NCI-H1694 treated with DMSO at 0.1 percent for 48 hours (cell line): ENCODE data around the gene CCDC141.

Source experiments
- DNase-seq: peaks from one replicate; lab custom pipeline; 2025; lab: John Stamatoyannopoulos, UW

Gene CCDC141

GRCh38 chr2:178829299-178829960 lies 220.5 kb downstream of the CCDC141 start:
- DNase-seq: peak; percentile 50

GRCh38 chr2:178828486-178828881 lies 221.5 kb downstream of the CCDC141 start:
- peak; percentile 33 for DNase-seq

GRCh38 chr2:178827739-178828485 lies 222.0 kb downstream of the CCDC141 start:
- no peak for DNase-seq

- no peak for DNase-seq
These were observed 222.8 kb downstream of the CCDC141 start for GRCh38 chr2:178827111-178827510.

- no peak for DNase-seq
These were observed 224.8 kb downstream of the CCDC141 start for GRCh38 chr2:178825183-178825582.

GRCh38 chr2:178824181-178824580 lies 225.8 kb downstream of the CCDC141 start:
- no peak for DNase-seq

- no peak for DNase-seq
These were observed 229.9 kb downstream of the CCDC141 start for GRCh38 chr2:178819992-178820391.

GRCh38 chr2:178819147-178819875 lies 230.6 kb downstream of the CCDC141 start:
- no peak for DNase-seq

- no peak for DNase-seq
These were observed 238.0 kb downstream of the CCDC141 start for GRCh38 chr2:178811901-178812300.

GRCh38 chr2:178811045-178811444 lies 238.9 kb downstream of the CCDC141 start:
- no peak for DNase-seq

GRCh38 chr2:178810422-178810821 lies 239.5 kb downstream of the CCDC141 start:
- no peak for DNase-seq

- DNase-seq: no peak
These were observed 242.5 kb downstream of the CCDC141 start, which contains the start of gene TTN for GRCh38 chr2:178807227-178808008. Gene TTN (minus strand): TSS chr2:178807423. CDS start chr2:178804642, 2,781 bp downstream.

GRCh38 chr2:178806543-178806942 lies 243.4 kb downstream of the CCDC141 start:
- DNase-seq: no peak

GRCh38 chr2:178805457-178805856 lies 244.5 kb downstream of the CCDC141 start:
- DNase-seq: no peak

GRCh38 chr2:178804791-178805190 lies 245.1 kb downstream of the CCDC141 start:
- no peak for DNase-seq

GRCh38 chr2:178800510-178800909 lies 249.4 kb downstream of the CCDC141 start:
- DNase-seq: no peak

GRCh38 chr2:178799305-178799704 lies 250.6 kb downstream of the CCDC141 start:
- DNase-seq: no peak

GRCh38 chr2:178796079-178796677 lies 253.8 kb downstream of the CCDC141 start:
- DNase-seq: peak; percentile 76

- DNase-seq: no peak
These were observed 262.0 kb downstream of the CCDC141 start for GRCh38 chr2:178787934-178788333.

GRCh38 chr2:178787155-178787554 lies 262.8 kb downstream of the CCDC141 start:
- no peak for DNase-seq

- DNase-seq: no peak
These were observed 266.0 kb downstream of the CCDC141 start for GRCh38 chr2:178783889-178784288.

- no peak for DNase-seq
These were observed 267.7 kb downstream of the CCDC141 start for GRCh38 chr2:178782236-178782635.
